Trophoblast cell (in vitro differentiated cells and primary cell): ENCODE results near the gene SLC20A1.

ENCODE experiments used
- DNase-seq, 2 donors: peaks; one replicate each; pipeline ENCODE4 v3.0.0-alpha.2; 2016
- H2AFZ ChIP-seq: 2 replicates; pipeline ENCODE4 v1.6.1; 2013; ENCODE audit warnings: low read length, moderate library complexity, mild to moderate bottlenecking; ENCODE audit not compliant: insufficient read depth, poor library complexity
- H2AK5ac ChIP-seq: 2 replicates; pipeline ENCODE4 v1.6.1; 2013; ENCODE audit warnings: mild to moderate bottlenecking, low read length
- H2BK120ac ChIP-seq: 2 replicates; pipeline ENCODE4 v1.6.1; 2013; ENCODE audit warnings: low read length, mild to moderate bottlenecking, moderate library complexity; ENCODE audit not compliant: insufficient read depth, poor library complexity
- H2BK12ac ChIP-seq: 2 replicates; pipeline ENCODE4 v1.6.1; 2013; ENCODE audit warnings: mild to moderate bottlenecking, low read length, moderate library complexity
- H2BK5ac ChIP-seq: 2 replicates; pipeline ENCODE4 v1.6.1; 2013; ENCODE audit warnings: low read length, low read depth, moderate library complexity, mild to moderate bottlenecking; ENCODE audit not compliant: poor library complexity
- H3K14ac ChIP-seq: 2 replicates; pipeline ENCODE4 v1.6.1; 2013; ENCODE audit warnings: mild to moderate bottlenecking, low read length
- H3K18ac ChIP-seq: 2 replicates; pipeline ENCODE4 v1.6.1; 2013; ENCODE audit warnings: mild to moderate bottlenecking, low read length
- H3K23ac ChIP-seq: 2 replicates; pipeline ENCODE4 v1.6.1; 2013; ENCODE audit warnings: low read length
- H3K27ac ChIP-seq: 2 replicates; pipeline ENCODE4 v1.5.1; 2013; ENCODE audit warnings: low read depth, mild to moderate bottlenecking, inconsistent platforms, low read length, moderate library complexity
- H3K27me3 ChIP-seq: 2 replicates; pipeline ENCODE4 v1.6.1; 2013; ENCODE audit warnings: inconsistent platforms, mild to moderate bottlenecking, low read length, moderate library complexity; ENCODE audit not compliant: insufficient read depth
- H3K36me3 ChIP-seq, 2 experiments: 1 replicate in 1 of 2; 2 replicates in 1 of 2; pipeline ENCODE4 v1.6.1; 2013; ENCODE audit warnings: low read length in 2 of 2, mild to moderate bottlenecking in 2 of 2, moderate library complexity in 1 of 2; ENCODE audit not compliant: insufficient read depth in 2 of 2, control insufficient read depth in 1 of 2
- H3K4ac ChIP-seq: 2 replicates; pipeline ENCODE4 v1.6.1; 2013; ENCODE audit warnings: low read depth, mild to moderate bottlenecking, low read length, moderate library complexity
- H3K4me1 ChIP-seq, 2 experiments: 1 replicate in 1 of 2; 2 replicates in 1 of 2; pipeline ENCODE4 v1.6.1; 2013; ENCODE audit warnings: low read length in 2 of 2, mild to moderate bottlenecking in 2 of 2, moderate library complexity in 1 of 2; ENCODE audit not compliant: insufficient read depth in 2 of 2, control insufficient read depth in 1 of 2
- H3K4me2 ChIP-seq: 2 replicates; pipeline ENCODE4 v1.6.1; 2013; ENCODE audit warnings: inconsistent platforms, mild to moderate bottlenecking, low read length, moderate library complexity
- H3K4me3 ChIP-seq: 2 replicates; pipeline ENCODE4 v1.5.1; 2013; ENCODE audit warnings: mild to moderate bottlenecking, low read depth, low read length, inconsistent platforms
- H3K79me1 ChIP-seq: one replicate; pipeline ENCODE4 v1.6.1; 2013; ENCODE audit warnings: low read length
- H3K79me2 ChIP-seq: 2 replicates; pipeline ENCODE4 v1.6.1; 2013; ENCODE audit warnings: low read length, mild to moderate bottlenecking; ENCODE audit not compliant: control insufficient read depth, insufficient read depth, poor library complexity
- H3K9ac ChIP-seq: 2 replicates; pipeline ENCODE4 v1.6.1; 2013; ENCODE audit warnings: mild to moderate bottlenecking, low read length
- H3K9me3 ChIP-seq: 2 replicates; pipeline ENCODE4 v1.6.1; 2013; ENCODE audit warnings: low read depth, mild to moderate bottlenecking, control low read depth, inconsistent platforms, low read length; ENCODE audit not compliant: insufficient read depth
- H4K12ac ChIP-seq: 2 replicates; pipeline ENCODE4 v1.6.1; 2013; ENCODE audit warnings: low read depth, mild to moderate bottlenecking, low read length, moderate library complexity
- H4K8ac ChIP-seq: 2 replicates; pipeline ENCODE4 v1.6.1; 2013; ENCODE audit warnings: low read depth, mild to moderate bottlenecking, low read length, moderate library complexity
- H4K91ac ChIP-seq: one replicate; pipeline ENCODE4 v1.6.1; 2013; ENCODE audit warnings: low read depth, mild to moderate bottlenecking, low read length, moderate library complexity
- WGBS: extraction: QIAGEN DNeasy Blood & Tissue Kit; methylation state at CpG from one replicate; pipeline ENCODE4 v1.1.7; 2013; ENCODE audit warnings: missing lambda C conversion rate; ENCODE audit not compliant: insufficient read length, insufficient coverage; ENCODE audit errors: extremely low coverage; 5-methylcytosine and 5-hydroxymethylcytosine counted together

The SLC20A1 gene

DNA sequence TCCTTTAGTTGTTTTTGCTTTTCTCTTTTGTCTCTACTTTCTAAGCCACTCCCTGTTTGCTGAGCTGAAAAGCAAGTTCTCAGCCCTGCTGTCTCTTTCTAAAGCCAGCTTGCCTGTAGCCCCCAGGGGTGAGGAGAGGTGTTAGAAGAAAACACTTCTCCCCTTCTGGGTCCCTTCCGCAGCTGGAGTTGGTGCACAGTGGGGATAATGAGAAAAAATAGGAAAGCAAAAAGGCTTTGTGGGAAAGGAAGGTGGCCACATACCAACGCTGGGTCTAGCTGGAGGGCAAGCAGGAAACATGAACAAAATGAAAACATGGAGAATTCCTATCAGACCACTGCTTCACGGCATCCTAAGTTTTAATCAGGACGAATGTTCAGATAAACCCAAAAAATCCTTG, 15.5 kb upstream of the SLC20A1 start:
- H3K79me2 ChIP-seq: no peaks in the 10 kb centered on the region
- no peaks in the 10 kb centered on the region for H3K36me3 ChIP-seq
- H4K91ac ChIP-seq: no peak overlapping the region
- H3K14ac ChIP-seq: no peak overlapping the region
- H2BK120ac ChIP-seq: no peak overlapping the region
- DNase-seq: peak in 1 of 2 donors; percentile 44
- H4K12ac ChIP-seq: no peak overlapping the region
- no CpG with 5 or more reads among the region's 4 CpGs for WGBS
- no peak overlapping the region for H3K23ac ChIP-seq
- peaks cover 27 to 32% of the 10 kb centered on the region in 2 experiments for H3K4me1 ChIP-seq
- H2AK5ac ChIP-seq: no peak overlapping the region
- H3K4ac ChIP-seq: peak overlapping the region; percentile 17
- peak overlapping the region; percentile 37 for H4K8ac ChIP-seq
- no peak overlapping the region for H3K27ac ChIP-seq
- peaks cover 14% of the 10 kb centered on the region for H3K79me1 ChIP-seq
- no peak overlapping the region for H2AFZ ChIP-seq
- peak overlapping the region; percentile 45 for H2BK12ac ChIP-seq
- no peak overlapping the region for H3K18ac ChIP-seq
- no peak overlapping the region for H3K9ac ChIP-seq
- H2BK5ac ChIP-seq: no peak overlapping the region
- H3K4me3 ChIP-seq: no peak overlapping the region
- no peaks in the 10 kb centered on the region for H3K9me3 ChIP-seq
- no peak overlapping the region for H3K4me2 ChIP-seq
- H3K27me3 ChIP-seq: no peaks in the 10 kb centered on the region

DNA sequence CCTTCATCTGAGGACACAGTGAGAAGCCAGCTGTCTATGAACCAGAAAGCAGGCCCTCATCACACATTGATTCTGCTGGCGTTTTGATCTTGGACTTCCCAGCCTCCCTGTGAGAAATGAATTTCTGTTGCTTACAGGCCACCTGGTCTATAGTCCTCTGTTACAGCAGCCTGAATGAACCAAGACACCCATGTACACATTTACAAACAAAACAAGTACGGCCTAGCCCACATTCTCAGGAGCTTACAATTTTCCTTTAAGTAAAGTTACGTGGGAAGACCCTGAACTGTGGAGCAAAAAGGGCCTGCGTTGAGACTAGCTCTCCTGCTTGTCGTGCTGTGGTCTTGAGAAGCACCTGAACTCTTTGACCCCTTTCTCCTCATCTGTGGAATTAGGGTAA, 12.0 kb upstream of the SLC20A1 start:
- H3K9ac ChIP-seq: no peak overlapping the region
- H3K4me2 ChIP-seq: no peak overlapping the region
- peaks cover 11% of the 10 kb centered on the region for H3K79me1 ChIP-seq
- no peak overlapping the region for H4K91ac ChIP-seq
- WGBS: no CpG with 5 or more reads among the region's 5 CpGs
- H3K4me1 ChIP-seq: peaks cover 16 to 21% of the 10 kb centered on the region in 2 experiments
- no peak overlapping the region for H4K12ac ChIP-seq
- H3K23ac ChIP-seq: no peak overlapping the region
- H2AFZ ChIP-seq: no peak overlapping the region
- no peak overlapping the region for H3K18ac ChIP-seq
- H3K79me2 ChIP-seq: no peaks in the 10 kb centered on the region
- H2AK5ac ChIP-seq: no peak overlapping the region
- no peak overlapping the region for H2BK5ac ChIP-seq
- no peaks in the 10 kb centered on the region for H3K36me3 ChIP-seq
- peak; percentile 54 to 79 for DNase-seq
- H4K8ac ChIP-seq: no peak overlapping the region
- H2BK120ac ChIP-seq: no peak overlapping the region
- no peak overlapping the region for H3K4ac ChIP-seq
- H3K27me3 ChIP-seq: no peaks in the 10 kb centered on the region
- no peaks in the 10 kb centered on the region for H3K9me3 ChIP-seq
- H3K4me3 ChIP-seq: no peak overlapping the region
- H2BK12ac ChIP-seq: peak overlapping the region; percentile 8
- H3K27ac ChIP-seq: no peak overlapping the region
- no peak overlapping the region for H3K14ac ChIP-seq

DNA sequence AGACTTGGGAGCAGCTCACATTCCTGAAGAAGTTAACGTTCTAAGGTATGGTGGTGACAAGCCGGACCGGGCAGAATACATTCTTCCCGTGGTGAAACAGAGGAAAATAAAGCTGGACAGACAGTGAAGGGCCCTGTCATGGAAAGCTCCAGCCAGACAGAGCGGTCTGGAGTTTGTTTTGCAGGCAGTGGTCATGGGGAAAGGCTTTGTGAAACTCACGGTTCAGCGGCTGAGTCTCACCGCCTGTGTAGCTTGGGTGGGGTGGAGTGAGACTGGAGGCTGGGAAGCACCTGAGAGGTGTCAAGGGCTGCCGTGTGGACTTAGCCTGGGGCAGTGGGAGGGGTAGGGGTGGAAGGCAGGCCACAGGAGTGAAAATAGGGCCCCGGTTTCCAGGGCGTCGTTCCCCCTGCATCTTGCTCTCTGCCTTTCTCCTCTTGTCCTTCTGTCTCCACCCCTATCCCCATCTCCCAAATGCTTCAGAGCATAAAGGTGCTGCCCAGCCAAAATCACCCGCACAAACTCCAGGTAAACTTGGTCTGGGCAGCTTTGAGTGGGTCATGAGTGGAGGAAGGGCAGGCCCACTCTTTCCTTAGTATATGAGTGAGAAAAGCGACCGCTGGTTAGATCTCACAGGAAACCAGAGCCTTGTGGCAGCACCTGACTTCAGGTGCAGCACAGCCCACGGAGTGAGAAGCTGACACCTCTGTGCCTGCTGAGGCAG, 11.4 kb upstream of the SLC20A1 start:
- Histone ChIP-seq H3K36me3 (no peaks in the 10 kb centered on the region), H3K23ac (no peak overlapping the region), H4K8ac (peak overlapping the region; percentile 24), H3K9ac (no peak overlapping the region), H4K12ac (no peak overlapping the region), H3K18ac (peak overlapping the region; percentile 47), H3K27me3 (no peaks in the 10 kb centered on the region), H3K4me3 (no peak overlapping the region), H2AK5ac (peak overlapping the region; percentile 28), H3K14ac (no peak overlapping the region), H3K79me2 (no peaks in the 10 kb centered on the region), H3K9me3 (no peaks in the 10 kb centered on the region), H3K4ac (peak overlapping the region; percentile 13), H3K79me1 (peaks cover 11% of the 10 kb centered on the region), H3K27ac (peak overlapping the region; percentile 27), H2BK120ac (no peak overlapping the region), H2BK5ac (peak overlapping the region; percentile 24), H3K4me1 (peaks cover 16 to 21% of the 10 kb centered on the region in 2 experiments), H4K91ac (peak overlapping the region; percentile 0), H2BK12ac (peak overlapping the region; percentile 65), H3K4me2 (peak overlapping the region; percentile 1), H2AFZ (peak overlapping the region; percentile 27)
- peak; percentile 82 to 90 for DNase-seq
- no CpG with 5 or more reads among the region's 16 CpGs for WGBS

DNA sequence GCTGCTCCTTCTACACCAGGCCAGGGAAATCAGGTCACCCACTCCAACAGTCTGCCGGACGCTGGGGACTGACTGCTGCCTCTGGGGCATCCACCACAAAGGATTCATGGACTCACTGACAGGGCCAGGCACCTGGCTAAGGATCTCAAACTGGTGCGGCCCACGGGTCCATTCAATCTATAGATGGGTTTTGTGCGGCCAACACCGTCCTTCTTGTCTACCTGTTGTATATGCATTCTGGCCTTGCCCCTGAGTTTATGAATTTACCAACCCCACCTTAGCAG, 10.9 kb upstream of the SLC20A1 start:
- no peak overlapping the region for H3K27ac ChIP-seq
- no peak overlapping the region for H2BK5ac ChIP-seq
- H3K23ac ChIP-seq: no peak overlapping the region
- peaks cover 11% of the 10 kb centered on the region for H3K79me1 ChIP-seq
- DNase-seq: no peak
- H4K91ac ChIP-seq: peak overlapping the region; percentile 0
- no peak overlapping the region for H4K8ac ChIP-seq
- no peak overlapping the region for H3K4me2 ChIP-seq
- no peak overlapping the region for H2AK5ac ChIP-seq
- H3K14ac ChIP-seq: peak overlapping the region; percentile 8
- no peaks in the 10 kb centered on the region for H3K27me3 ChIP-seq
- no peaks in the 10 kb centered on the region for H3K79me2 ChIP-seq
- no peak overlapping the region for H3K9ac ChIP-seq
- H3K4ac ChIP-seq: no peak overlapping the region
- H4K12ac ChIP-seq: no peak overlapping the region
- H2AFZ ChIP-seq: no peak overlapping the region
- H3K18ac ChIP-seq: no peak overlapping the region
- no peak overlapping the region for H3K4me3 ChIP-seq
- no peaks in the 10 kb centered on the region for H3K36me3 ChIP-seq
- H2BK120ac ChIP-seq: no peak overlapping the region
- H2BK12ac ChIP-seq: peak overlapping the region; percentile 65
- peaks cover 16 to 20% of the 10 kb centered on the region in 2 experiments for H3K4me1 ChIP-seq
- no peaks in the 10 kb centered on the region for H3K9me3 ChIP-seq
- WGBS: no CpG with 5 or more reads among the region's 6 CpGs
